Kidney epithelial cell (primary cell): Measurements from ENCODE around the gene IGLL5. TPM values are rescaled to one million over a fixed set of nuclear protein-coding genes. Genes with fewer than 3 reads are reported as not detected.

Experiments used
- DNase-seq: peaks from one replicate; pipeline ENCODE4 v3.0.0-alpha.2; 2010; ENCODE audit warnings: low read depth
- H3K27me3 ChIP-seq: 2 replicates; pipeline ENCODE4 v1.6.0; 2011; ENCODE audit warnings: low read length; ENCODE audit not compliant: control insufficient read depth, insufficient read depth
- H3K36me3 ChIP-seq: 2 replicates; pipeline ENCODE4 v1.5.1; 2011; ENCODE audit warnings: low read length; ENCODE audit not compliant: control insufficient read depth, insufficient read depth
- H3K4me3 ChIP-seq: 2 replicates; pipeline ENCODE4 v1.5.1; 2011; ENCODE audit warnings: low read depth, mild to moderate bottlenecking, control low read depth, low read length
- CTCF ChIP-seq: IDR thresholded peaks from 2 replicates; pipeline ENCODE4 v1.5.1; 2011; ENCODE audit warnings: mild to moderate bottlenecking, moderate library complexity, low read length, control low read depth, inconsistent platforms; ENCODE audit not compliant: insufficient read depth, poor library complexity, severe bottlenecking
- total RNA-seq: library from RNA; depleted of rRNA; stranded (reverse); fragments of >200 nt; gene quantifications from 2 replicates; pipeline ENCODE4 v1.2.3, GENCODE V29; 2015

Gene IGLL5
- total RNA-seq, 1 donor from 2014 or later = not detected

- Histone ChIP-seq H3K36me3 (no peaks in the 10 kb centered on the region), H3K27me3 (no peaks in the 10 kb centered on the region), H3K4me3 (no peak overlapping the region)
- no peak for TF ChIP-seq CTCF
- no peak for DNase-seq
These were observed 20.9 kb downstream of the IGLL5 start for GRCh38 chr22:22908495-22908861.

- H3K4me3 ChIP-seq = no peak overlapping the region
- TF ChIP-seq CTCF = no peak
- no peak for DNase-seq
- no peaks in the 10 kb centered on the region for H3K27me3 ChIP-seq
- no peaks in the 10 kb centered on the region for H3K36me3 ChIP-seq
These were observed 21.5 kb downstream of the IGLL5 start for GRCh38 chr22:22908941-22909604.

GRCh38 chr22:22909605-22910271, 22.1 kb downstream of the IGLL5 start:
- no peaks in the 10 kb centered on the region for H3K27me3 ChIP-seq
- no peak for DNase-seq
- no peak for TF ChIP-seq CTCF
- H3K4me3 ChIP-seq = no peak overlapping the region
- no peaks in the 10 kb centered on the region for H3K36me3 ChIP-seq

GRCh38 chr22:22910272-22911240, 22.9 kb downstream of the IGLL5 start:
- Histone ChIP-seq H3K36me3 (no peaks in the 10 kb centered on the region), H3K4me3 (no peak overlapping the region), H3K27me3 (no peaks in the 10 kb centered on the region)
- TF ChIP-seq CTCF = no peak
- no peak for DNase-seq

- Histone ChIP-seq H3K27me3 (no peaks in the 10 kb centered on the region), H3K36me3 (no peaks in the 10 kb centered on the region), H3K4me3 (no peak overlapping the region)
- DNase-seq = no peak
- TF ChIP-seq CTCF = no peak
These were observed 23.9 kb downstream of the IGLL5 start for GRCh38 chr22:22911327-22912134.
